Fibroblast of skin of left quadriceps (primary cell): ENCODE data around the gene KIF26B.

Experiments used
- DNase-seq, 2 experiments: peaks; one replicate each; pipeline ENCODE4 v3.0.0-alpha.2; 2013; ENCODE audit warnings: low read depth in 2 of 2

KIF26B gene

GRCh38 chr1:245679821-245680780 is 525.3 kb downstream of the KIF26B start:
- DNase-seq = no peak

GRCh38 chr1:245682638-245683628 is 528.1 kb downstream of the KIF26B start:
- DNase-seq = no peak

GRCh38 chr1:245683676-245684075 is 528.9 kb downstream of the KIF26B start:
- DNase-seq = no peak

- no peak for DNase-seq
Observed at GRCh38 chr1:245684166-245684565, 529.4 kb downstream of the KIF26B start.

GRCh38 chr1:245684571-245684970 is 529.8 kb downstream of the KIF26B start:
- DNase-seq = no peak

GRCh38 chr1:245685111-245685810 is 530.5 kb downstream of the KIF26B start:
- DNase-seq = no peak

- no peak for DNase-seq
Observed at GRCh38 chr1:245686006-245686405, 531.2 kb downstream of the KIF26B start.

- no peak for DNase-seq
Observed at GRCh38 chr1:245686446-245687030, 531.8 kb downstream of the KIF26B start.

GRCh38 chr1:245687152-245687635 is 532.4 kb downstream of the KIF26B start:
- no peak for DNase-seq

GRCh38 chr1:245687636-245688535 is 533.1 kb downstream of the KIF26B start:
- DNase-seq = no peak

- DNase-seq = no peak
Observed at GRCh38 chr1:245688536-245689453, 534.0 kb downstream of the KIF26B start.

GRCh38 chr1:245690156-245690690 is 535.4 kb downstream of the KIF26B start:
- no peak for DNase-seq

GRCh38 chr1:245690946-245691541 is 536.3 kb downstream of the KIF26B start:
- no peak for DNase-seq

- no peak for DNase-seq
Observed at GRCh38 chr1:245691897-245692296, 537.1 kb downstream of the KIF26B start.

GRCh38 chr1:245692318-245692717 is 537.5 kb downstream of the KIF26B start:
- DNase-seq = no peak

GRCh38 chr1:245693116-245693793 is 538.5 kb downstream of the KIF26B start:
- no peak for DNase-seq

- no peak for DNase-seq
Observed at GRCh38 chr1:245693941-245694752, 539.4 kb downstream of the KIF26B start.
